Measurements from ENCODE around the gene CRB2.

CRB2 gene

DNA sequence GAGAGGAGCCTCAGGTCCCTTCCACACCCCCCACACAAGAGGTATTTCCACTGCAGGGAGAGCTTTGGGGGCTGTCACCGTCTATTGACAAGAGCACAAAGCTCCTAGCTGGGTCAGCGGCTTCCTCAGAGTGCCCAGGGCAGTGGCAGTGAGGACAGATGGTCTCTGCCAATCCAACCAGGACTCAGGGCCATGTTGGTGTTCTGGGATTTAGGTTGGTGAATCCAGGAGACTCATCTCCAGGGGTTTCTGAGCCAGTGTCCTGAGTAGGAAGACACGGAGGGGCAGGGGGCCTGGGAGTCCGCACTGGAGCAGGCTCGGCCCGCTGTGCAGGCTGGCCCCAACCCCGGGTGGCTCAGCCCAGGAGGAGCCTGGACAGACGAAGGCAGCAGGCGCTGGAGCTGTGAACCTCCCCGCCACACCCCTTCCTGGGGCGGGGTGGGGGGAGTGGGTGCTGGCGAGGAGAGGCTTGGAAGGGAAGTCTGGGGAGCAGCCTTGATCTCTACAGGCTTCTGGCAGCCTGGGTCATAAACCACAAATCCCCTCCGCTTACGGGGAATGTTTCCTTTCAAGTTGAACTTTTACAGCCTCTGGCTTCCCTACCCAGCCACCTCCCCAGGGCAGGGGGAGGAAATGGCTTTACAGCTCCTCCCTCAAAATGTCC, 19.6 kb downstream of the CRB2 start:
- TF ChIP-seq, protein P1, sequence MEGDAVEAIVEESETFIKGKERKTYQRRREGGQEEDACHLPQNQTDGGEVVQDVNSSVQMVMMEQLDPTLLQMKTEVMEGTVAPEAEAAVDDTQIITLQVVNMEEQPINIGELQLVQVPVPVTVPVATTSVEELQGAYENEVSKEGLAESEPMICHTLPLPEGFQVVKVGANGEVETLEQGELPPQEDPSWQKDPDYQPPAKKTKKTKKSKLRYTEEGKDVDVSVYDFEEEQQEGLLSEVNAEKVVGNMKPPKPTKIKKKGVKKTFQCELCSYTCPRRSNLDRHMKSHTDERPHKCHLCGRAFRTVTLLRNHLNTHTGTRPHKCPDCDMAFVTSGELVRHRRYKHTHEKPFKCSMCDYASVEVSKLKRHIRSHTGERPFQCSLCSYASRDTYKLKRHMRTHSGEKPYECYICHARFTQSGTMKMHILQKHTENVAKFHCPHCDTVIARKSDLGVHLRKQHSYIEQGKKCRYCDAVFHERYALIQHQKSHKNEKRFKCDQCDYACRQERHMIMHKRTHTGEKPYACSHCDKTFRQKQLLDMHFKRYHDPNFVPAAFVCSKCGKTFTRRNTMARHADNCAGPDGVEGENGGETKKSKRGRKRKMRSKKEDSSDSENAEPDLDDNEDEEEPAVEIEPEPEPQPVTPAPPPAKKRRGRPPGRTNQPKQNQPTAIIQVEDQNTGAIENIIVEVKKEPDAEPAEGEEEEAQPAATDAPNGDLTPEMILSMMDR (IDR thresholded peaks at IDR 0.05; ENCODE audit: insufficient read depth, low read depth, low read length, missing control alignments): no peak
- no peak for DNase-seq (ENCODE audit: low read depth)
- H3K4me3 ChIP-seq (ENCODE audit: low read length): no peak overlapping the region

DNA sequence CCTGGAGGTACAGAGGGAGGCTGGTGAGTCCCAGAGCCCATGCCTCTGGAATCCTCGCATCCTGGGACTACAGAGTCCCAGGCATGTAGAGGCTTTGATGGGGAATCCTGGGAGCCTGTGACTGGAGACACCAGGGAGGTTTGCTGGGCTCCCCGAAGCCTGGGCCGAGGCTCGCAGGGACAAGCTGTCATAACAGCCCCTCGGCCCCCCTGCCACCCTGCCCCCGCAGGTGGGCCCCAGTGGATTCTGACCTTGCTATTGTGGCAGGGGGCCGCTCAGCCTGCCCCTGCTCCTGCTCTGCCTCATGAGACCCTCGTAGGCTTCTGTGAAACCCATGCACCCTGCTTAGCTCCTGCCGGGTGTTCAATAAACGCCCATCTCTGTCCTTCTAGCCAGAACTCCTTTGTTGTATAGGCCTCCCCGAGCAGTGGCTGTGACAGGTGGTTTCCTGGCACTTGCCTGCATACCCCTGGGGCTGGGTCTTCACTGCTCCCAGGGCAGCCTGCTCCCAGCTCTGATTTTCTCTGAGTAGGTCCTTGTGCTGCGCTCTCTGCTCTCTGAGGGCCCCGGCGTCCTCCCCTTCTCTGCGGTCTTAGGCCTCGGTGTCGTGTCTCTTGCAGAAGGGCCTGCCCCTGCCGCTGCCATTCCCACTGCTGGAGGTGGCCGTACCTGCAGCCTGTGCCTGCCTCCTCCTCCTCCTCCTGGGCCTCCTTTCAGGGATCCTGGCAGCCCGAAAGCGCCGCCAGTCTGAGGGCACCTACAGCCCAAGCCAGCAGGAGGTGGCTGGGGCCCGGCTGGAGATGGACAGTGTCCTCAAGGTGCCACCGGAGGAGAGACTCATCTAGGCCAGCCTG, 20.4 kb downstream of the CRB2 start:
- no peak overlapping the region for H3K4me3 ChIP-seq (ENCODE audit: low read length)
- TF ChIP-seq, protein P1 (IDR thresholded peaks at IDR 0.05; ENCODE audit: insufficient read depth, low read depth, low read length, missing control alignments): no peak
- DNase-seq (ENCODE audit: low read depth): no peak

DNA sequence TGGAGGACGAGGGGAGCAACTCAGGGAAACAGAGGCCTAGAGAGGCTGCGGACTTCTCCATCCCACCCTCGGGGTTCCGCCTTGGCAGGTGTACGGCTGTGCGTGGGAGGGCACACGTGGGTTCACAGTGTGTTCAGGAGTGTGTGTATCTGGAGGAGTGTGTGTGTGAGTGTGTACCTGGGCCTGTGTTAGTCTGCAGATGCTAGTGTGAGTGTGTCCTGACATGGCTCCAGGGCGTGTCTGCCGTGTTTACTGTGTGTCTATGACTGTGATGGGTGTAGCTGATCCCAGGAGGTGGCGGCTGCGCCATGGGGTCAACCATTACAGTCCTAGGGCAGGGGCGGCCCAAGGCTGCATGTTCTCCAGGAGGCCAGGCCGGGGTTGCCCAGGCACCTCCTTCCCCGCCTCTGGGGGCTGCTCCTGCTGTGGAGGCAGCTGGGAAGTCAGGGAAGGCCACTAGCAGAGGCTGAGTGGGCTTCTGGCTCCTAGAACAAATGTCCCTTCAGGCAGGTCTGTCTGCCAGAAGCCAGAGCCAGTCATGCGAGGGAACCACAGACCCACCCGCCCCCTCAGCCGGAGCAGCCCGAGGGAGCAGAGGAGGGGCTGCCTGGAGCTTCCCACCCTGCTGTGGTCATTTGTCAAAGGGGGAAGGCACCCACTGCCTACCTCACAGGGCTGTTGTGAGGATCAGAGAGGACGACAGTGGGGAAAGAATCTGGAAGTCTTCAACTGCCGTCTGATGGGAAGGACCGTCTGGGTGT, 21.4 kb downstream of the CRB2 start:
- TF ChIP-seq, protein P1 (IDR thresholded peaks at IDR 0.05; ENCODE audit: insufficient read depth, low read depth, low read length, missing control alignments): no peak
- H3K4me3 ChIP-seq (ENCODE audit: low read length): no peak overlapping the region
- peak; percentile 27 for DNase-seq (ENCODE audit: low read depth)

DNA sequence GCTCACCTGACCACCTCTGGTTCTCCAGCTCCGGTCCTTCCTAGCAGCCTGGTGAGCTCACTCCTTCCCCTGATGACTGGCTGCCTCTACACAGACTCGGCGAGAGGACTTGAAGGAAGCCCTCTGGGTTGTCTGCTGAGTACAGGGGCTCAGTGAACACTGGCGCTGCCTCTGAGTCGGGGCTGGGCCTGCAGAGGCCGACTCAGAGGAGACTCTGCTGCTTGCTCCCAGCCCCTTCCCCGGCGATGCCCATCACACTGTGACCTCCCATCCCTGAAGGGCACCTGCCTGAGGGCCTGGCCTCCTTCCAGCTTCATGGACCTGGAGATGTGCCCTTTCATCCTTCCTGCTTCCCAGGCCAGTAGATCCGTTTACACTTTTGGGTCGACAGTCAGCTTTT, 22.0 kb downstream of the CRB2 start:
- no peak for DNase-seq (ENCODE audit: low read depth)
- H3K4me3 ChIP-seq (ENCODE audit: low read length): no peak overlapping the region
- TF ChIP-seq, protein P1 (IDR thresholded peaks at IDR 0.05; ENCODE audit: insufficient read depth, low read depth, low read length, missing control alignments): no peak

DNA sequence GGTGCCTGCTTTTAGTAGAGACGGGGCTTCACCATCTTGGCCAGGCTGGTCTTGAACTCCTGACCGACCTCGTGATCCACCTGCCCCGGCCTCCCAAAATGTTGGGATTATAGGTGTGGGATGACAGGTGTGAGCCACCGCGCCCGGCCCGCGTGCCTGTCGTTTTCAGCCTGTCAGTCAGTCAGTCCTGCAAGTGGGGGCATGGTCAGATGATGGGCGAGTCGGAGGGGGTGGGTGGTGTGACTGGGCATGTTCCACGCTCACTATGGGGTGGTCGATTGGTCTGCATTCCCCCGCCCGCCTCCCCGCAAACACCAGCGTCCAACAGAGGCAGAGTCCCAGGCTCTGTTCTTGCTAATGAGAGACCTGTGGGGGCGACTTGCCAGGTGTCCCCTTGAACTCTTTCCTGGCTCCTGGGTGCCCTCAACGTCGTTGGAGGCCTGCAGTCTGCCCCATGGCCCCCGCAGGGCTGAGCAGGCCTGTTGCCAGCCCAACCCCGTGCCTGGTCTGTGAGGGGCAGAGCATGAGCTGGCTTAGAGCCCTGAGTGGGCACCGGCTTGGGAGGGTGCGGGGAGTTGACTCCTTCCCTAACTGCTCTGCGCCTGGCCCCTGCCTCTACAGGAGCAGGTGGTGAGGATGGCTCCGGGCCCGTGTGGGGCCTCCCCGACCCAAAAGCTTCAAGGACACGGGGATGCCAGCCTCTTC, 23.1 kb downstream of the CRB2 start:
- TF ChIP-seq, protein P1 (IDR thresholded peaks at IDR 0.05; ENCODE audit: insufficient read depth, low read depth, low read length, missing control alignments): no peak
- no peak for DNase-seq (ENCODE audit: low read depth)
- H3K4me3 ChIP-seq (ENCODE audit: low read length): no peak overlapping the region

DNA sequence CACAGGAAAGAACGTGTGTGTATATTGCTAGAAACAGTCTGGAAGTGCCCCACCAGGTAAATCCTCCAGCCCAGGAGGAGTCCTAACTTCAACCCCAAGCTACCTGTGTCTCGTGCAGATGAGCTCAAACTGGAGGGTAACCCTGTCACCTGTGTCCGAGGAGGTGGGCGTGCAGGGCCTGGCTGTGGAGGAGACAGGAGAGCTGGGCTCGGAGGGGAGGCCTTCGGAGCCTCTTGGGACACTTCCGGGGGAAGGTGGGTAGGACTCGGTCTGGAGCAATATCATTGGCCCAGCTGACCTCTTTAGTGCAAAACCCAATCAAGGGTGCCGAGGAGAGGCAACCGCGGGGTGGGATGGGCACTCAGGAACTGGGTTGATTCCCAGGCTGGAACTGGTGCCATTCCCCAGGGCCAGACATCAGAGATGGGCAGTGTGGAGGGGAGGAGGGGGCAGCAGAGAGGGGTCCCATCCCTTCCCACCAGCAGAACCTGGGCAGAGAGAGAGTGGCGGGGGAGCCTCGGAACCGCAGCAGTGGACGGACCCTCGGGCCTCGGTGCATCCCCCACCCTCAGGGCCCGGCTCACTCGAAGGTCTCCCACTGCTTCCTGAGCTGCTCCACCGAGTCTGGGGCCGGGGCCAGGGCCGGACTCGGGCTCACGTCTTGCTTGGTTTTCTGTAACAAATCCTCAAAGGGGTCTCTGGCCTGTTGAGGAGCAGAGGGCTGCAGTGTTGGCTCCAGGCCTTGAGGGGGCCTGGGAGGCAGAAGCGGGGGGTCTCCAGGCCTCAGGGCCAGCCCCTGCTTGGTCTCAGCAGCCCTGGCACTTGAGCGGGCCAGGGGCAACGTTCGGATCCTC, 25.1 kb downstream of the CRB2 start:
- H3K4me3 ChIP-seq (ENCODE audit: low read length): no peak overlapping the region
- DNase-seq (ENCODE audit: low read depth): no peak
- TF ChIP-seq, protein P1 (IDR thresholded peaks at IDR 0.05; ENCODE audit: insufficient read depth, low read depth, low read length, missing control alignments): no peak
